OCI-LY3 (cell line): ENCODE results near the gene OPN5.

Experiments
- H2AFZ ChIP-seq: fragments of 200-600, 300-600 bp; shearing (Covaris generic); 2 replicates; pipeline ENCODE4 v1.6.0; 2014; ENCODE audit warnings: antibody characterized with exemption, low read depth, low read length
- H3K27ac ChIP-seq: fragments of 200-600, 300-600 bp; sonication (generic); 2 replicates; pipeline ENCODE4 v1.5.1; 2014; ENCODE audit warnings: mild to moderate bottlenecking, low read length, moderate library complexity, mixed read lengths
- H3K27me3 ChIP-seq: fragments of 200-600, 300-600 bp; sonication (generic); 2 replicates; pipeline ENCODE4 v1.6.1; 2014; ENCODE audit warnings: low read depth, low read length, mixed read lengths
- H3K36me3 ChIP-seq: fragments of 200-600, 300-600 bp; sonication (generic); replicated peaks from 2 replicates; pipeline ENCODE3; 2014; ENCODE audit warnings: low read depth, low read length, mixed read lengths
- H3K4me1 ChIP-seq: fragments of 300-600, 200-600 bp; sonication (generic); 2 replicates; pipeline ENCODE4 v1.6.1; 2014; ENCODE audit warnings: low read length, mixed read lengths
- H3K4me2 ChIP-seq: fragments of 200-600, 300-600 bp; sonication (generic); 2 replicates; pipeline ENCODE4 v1.6.1; 2014; ENCODE audit warnings: low read length, mixed read lengths
- H3K4me3 ChIP-seq: fragments of 300-600, 200-600 bp; sonication (generic); 2 replicates; pipeline ENCODE4 v1.5.1; 2014; ENCODE audit warnings: antibody characterized with exemption, mild to moderate bottlenecking, low read length, moderate library complexity
- H3K79me2 ChIP-seq: fragments of 300-600, 200-600 bp; shearing (Covaris generic); 2 replicates; pipeline ENCODE4 v1.6.1; 2014; ENCODE audit warnings: mild to moderate bottlenecking, low read length, mixed read lengths
- H3K9ac ChIP-seq: fragments of 300-600, 200-600 bp; shearing (Covaris generic); 2 replicates; pipeline ENCODE4 v1.6.0; 2014; ENCODE audit warnings: mild to moderate bottlenecking, low read length, moderate library complexity
- H3K9me3 ChIP-seq: fragments of 200-600, 300-600 bp; shearing (Covaris generic); 2 replicates; pipeline ENCODE4 v1.6.1; 2014; ENCODE audit warnings: low read length, mixed read lengths; ENCODE audit not compliant: insufficient read depth
- H4K20me1 ChIP-seq: fragments of 200-600, 300-600 bp; sonication (generic); 2 replicates; pipeline ENCODE4 v1.6.1; 2016; ENCODE audit warnings: low read length, mixed read lengths; ENCODE audit not compliant: insufficient read depth
- EZH2phosphoT487 ChIP-seq: fragments of 200-600 bp; shearing (Covaris generic); IDR thresholded peaks from 2 replicates; pipeline ENCODE4 v1.6.1; 2018; ENCODE audit warnings: antibody characterized with exemption, mixed run types, low read depth
- TF ChIP-seq, protein P1 (sequence below): fragments of 200-600, 300-600 bp; sonication (generic); IDR thresholded peaks from 2 replicates; pipeline ENCODE4 v1.5.1; 2014; ENCODE audit warnings: antibody characterized with exemption, low read length, low read depth

Gene OPN5

DNA sequence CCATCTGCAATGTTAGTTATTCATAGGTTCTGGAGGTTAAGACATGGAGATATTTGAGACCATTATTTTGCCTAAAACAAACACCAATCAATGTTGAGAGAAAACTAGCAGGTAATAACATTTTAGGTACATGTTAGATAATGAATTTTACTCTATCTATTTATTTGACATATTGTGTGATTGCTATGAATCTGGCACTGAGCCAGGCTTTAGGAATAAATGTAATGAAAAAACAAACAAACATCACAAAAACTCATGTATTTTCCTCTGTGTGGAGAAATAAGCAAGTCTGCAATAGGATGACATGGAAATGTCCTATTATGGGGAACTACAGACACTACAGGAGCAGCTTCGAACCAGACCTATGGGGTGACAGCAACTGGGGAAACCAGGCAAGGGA, 57.8 kb downstream of the OPN5 start:
- no peaks in the 10 kb centered on the region for H3K36me3 ChIP-seq
- no peaks in the 10 kb centered on the region for H3K27me3 ChIP-seq
- no peaks in the 10 kb centered on the region for H4K20me1 ChIP-seq
- H3K9me3 ChIP-seq = no peaks in the 10 kb centered on the region
- H3K79me2 ChIP-seq = no peaks in the 10 kb centered on the region
- no peak overlapping the region for H3K9ac ChIP-seq
- H3K27ac ChIP-seq = no peak overlapping the region
- H3K4me1 ChIP-seq = no peaks in the 10 kb centered on the region
- TF ChIP-seq, protein P1, sequence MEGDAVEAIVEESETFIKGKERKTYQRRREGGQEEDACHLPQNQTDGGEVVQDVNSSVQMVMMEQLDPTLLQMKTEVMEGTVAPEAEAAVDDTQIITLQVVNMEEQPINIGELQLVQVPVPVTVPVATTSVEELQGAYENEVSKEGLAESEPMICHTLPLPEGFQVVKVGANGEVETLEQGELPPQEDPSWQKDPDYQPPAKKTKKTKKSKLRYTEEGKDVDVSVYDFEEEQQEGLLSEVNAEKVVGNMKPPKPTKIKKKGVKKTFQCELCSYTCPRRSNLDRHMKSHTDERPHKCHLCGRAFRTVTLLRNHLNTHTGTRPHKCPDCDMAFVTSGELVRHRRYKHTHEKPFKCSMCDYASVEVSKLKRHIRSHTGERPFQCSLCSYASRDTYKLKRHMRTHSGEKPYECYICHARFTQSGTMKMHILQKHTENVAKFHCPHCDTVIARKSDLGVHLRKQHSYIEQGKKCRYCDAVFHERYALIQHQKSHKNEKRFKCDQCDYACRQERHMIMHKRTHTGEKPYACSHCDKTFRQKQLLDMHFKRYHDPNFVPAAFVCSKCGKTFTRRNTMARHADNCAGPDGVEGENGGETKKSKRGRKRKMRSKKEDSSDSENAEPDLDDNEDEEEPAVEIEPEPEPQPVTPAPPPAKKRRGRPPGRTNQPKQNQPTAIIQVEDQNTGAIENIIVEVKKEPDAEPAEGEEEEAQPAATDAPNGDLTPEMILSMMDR = no peak
- TF ChIP-seq EZH2phosphoT487 = no peak
- no peak overlapping the region for H3K4me2 ChIP-seq
- H3K4me3 ChIP-seq = no peak overlapping the region
- no peak overlapping the region for H2AFZ ChIP-seq

DNA sequence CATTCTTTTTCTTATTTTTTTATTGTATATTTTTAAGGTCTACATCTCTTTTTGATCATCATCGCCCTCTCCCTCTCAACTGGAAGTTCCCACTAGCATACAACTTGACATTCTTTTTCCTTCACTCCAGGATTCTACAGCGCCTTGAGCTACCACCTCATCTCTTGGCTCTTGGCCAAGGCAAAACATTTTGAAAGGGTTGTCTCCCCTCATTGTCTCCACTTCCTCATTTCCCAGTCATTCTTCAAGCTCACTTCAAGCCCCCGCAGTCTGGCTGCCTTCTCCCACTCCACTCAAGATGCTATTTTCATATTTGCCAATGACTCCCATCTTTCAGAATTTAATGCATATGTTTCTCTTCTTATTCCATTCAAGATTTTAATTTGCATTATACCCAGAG, 63.0 kb downstream of the OPN5 start:
- Histone ChIP-seq H3K27me3 (no peaks in the 10 kb centered on the region), H3K79me2 (no peaks in the 10 kb centered on the region), H3K27ac (no peak overlapping the region), H3K4me2 (no peak overlapping the region), H4K20me1 (no peaks in the 10 kb centered on the region), H3K9me3 (no peaks in the 10 kb centered on the region), H3K36me3 (no peaks in the 10 kb centered on the region), H3K4me3 (no peak overlapping the region), H3K9ac (no peak overlapping the region), H3K4me1 (peaks cover 5% of the 10 kb centered on the region; the same call in 1 of the 2 replicates), H2AFZ (no peak overlapping the region)
- TF ChIP-seq, protein P1 = no peak
- TF ChIP-seq EZH2phosphoT487 = no peak

DNA sequence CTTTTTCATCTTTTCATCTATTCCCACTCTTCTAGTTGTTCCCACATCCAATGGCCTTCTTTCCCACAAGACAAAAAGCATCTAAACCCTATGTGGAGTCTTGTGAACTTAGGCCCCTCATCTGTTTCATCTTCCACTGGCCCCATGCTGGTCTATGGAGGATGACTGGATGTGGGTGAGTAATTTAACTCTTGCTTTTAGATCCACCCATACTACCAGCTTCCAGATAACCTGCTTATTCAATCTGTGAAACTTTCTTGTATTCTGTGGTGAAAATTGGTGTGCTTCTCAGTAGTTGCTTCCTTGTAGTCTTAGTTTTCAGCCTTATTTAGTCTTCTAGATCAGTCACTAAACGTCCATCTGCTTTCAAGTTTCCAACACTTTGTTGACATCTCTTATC, 64.9 kb downstream of the OPN5 start:
- Histone ChIP-seq H3K9ac (no peak overlapping the region), H3K36me3 (no peaks in the 10 kb centered on the region), H3K27me3 (no peaks in the 10 kb centered on the region), H3K4me3 (no peak overlapping the region), H3K9me3 (no peaks in the 10 kb centered on the region), H3K4me2 (no peak overlapping the region), H2AFZ (no peak overlapping the region), H3K4me1 (peaks cover 5% of the 10 kb centered on the region; the same call in 1 of the 2 replicates), H4K20me1 (no peaks in the 10 kb centered on the region), H3K79me2 (no peaks in the 10 kb centered on the region), H3K27ac (no peak overlapping the region)
- TF ChIP-seq EZH2phosphoT487 = no peak
- TF ChIP-seq, protein P1 = no peak

DNA sequence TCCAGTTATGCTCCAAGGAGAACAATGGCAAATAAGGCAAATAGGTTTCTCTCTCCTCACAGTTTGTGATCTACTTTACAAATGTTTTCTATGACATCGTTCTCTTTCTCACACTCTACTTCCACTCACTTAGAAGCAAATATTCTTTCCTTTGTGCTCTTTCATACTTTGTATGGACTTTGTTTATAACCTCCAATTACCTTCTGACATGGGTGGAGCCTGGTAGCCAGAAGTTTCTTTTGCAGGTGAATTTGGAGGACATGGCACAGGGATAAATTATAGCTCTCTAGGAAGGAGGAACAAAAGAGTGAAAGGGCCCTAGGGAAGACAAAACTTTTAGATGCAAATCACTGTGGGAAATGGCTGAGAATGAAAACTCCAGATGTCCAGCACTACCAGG, 69.3 kb downstream of the OPN5 start:
- no peaks in the 10 kb centered on the region for H3K79me2 ChIP-seq
- no peak overlapping the region for H3K4me3 ChIP-seq
- H4K20me1 ChIP-seq = no peaks in the 10 kb centered on the region
- no peak overlapping the region for H2AFZ ChIP-seq
- H3K4me2 ChIP-seq = no peak overlapping the region
- H3K9ac ChIP-seq = no peak overlapping the region
- no peak overlapping the region for H3K27ac ChIP-seq
- no peaks in the 10 kb centered on the region for H3K36me3 ChIP-seq
- TF ChIP-seq, protein P1 = no peak
- no peaks in the 10 kb centered on the region for H3K4me1 ChIP-seq
- H3K9me3 ChIP-seq = no peaks in the 10 kb centered on the region
- H3K27me3 ChIP-seq = no peaks in the 10 kb centered on the region
